GM18867 (cell line): Measurements from ENCODE around the gene SCNN1A.

Source experiments
- ATAC-seq: cut with Tn5 transposase; IDR thresholded peaks from one replicate; pipeline ENCODE4 v1.9.1; 2021; ENCODE audit warnings: mild to moderate bottlenecking, moderate library complexity; ENCODE audit not compliant: unreplicated experiment

SCNN1A gene

DNA sequence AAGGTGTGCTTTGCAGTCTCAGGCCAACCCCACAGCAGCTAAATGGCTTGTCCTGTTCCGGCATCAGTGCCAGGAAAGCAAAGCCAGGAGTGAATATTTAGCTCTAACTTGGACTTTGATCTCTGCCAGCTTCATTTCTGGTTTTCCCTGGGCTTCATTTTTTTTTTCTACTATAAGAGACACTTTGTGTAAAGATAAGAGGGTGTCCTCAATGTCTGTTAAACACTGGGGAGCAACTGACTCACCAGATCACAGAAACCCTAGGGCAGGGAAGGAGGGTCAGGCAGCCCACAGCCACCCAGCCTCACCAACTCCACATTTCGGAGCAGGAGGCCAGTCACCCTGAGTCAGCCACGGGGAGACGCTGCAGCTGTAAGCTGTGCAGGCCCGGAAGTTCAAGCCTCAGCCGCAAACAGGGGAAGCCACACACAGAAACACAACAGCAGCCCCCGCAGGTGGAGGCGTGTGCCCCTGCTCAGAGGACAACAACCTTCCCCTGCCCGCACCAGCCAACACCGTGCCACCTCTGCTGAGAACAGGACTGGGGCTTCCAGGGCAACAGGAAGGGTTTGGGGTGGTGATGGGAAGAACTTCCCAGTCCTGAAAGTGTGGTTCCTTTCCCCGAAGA, 39.8 kb downstream of the SCNN1A start:
- ATAC-seq: peak; percentile 77

DNA sequence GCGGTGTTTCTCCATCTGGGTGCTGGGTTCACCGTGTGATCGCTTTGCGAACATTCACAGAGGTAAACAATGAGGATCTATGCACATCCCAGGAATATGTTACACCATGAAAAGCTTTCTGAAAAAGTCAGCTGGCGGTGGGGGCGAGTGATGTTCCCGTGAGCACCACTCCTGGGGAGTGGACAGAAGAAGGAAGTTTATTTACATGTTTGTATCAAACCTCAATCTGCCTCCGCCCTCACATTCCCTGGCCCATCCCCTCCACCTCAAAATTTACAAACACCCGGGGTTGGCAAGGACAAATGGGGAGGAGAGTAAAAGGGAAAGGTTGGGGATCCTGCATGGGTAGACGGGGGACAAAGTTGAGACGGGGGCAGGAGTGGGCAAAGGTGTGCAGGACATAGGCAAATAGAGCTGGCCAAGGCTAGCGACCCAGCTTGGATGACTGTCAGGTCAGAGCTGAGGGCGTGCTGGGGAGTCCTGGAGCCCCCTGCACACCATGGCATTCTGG, 40.4 kb downstream of the SCNN1A start:
- no peak for ATAC-seq

DNA sequence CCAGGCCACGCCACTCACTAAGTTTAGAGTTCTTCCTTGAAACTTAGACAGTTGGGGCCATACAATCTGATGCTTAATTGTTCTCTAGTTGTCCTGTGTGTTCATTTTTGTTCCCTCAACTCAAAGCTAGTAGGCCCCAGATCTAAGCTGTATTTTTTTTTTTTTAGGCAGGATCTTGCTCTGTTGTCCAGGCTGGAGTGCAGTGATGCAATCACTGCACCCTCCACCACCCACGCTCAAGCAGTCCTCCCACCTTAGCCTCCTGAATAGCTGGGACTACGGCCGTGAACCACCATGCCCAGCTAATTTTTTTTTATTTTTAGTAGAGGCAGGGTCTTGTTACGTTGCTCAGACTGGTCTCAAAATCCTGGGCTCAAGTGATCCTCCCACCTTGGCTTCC, 41.0 kb downstream of the SCNN1A start:
- no peak for ATAC-seq

GRCh38 chr12:6333566-6333965, 41.8 kb downstream of the SCNN1A start:
- no peak for ATAC-seq

DNA sequence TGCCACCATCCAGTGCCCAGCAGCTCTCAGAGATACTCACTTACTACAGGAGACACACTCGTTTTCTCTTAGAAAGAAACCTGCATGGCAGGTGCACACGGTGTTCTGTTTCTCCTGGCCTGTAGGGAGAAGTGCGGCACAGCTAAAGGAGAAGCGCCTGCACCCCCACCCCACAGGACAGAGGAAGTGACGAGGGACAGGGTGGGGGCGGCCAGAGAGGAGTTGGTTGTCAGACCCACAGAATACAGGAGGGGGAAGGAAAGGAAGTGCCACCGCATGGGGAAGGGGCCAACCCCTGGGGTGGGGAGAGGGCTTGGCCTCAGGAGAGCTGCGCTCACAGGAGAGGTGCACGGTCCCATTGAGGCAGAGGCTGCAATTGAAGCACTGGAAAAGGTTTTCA, 42.3 kb downstream of the SCNN1A start:
- ATAC-seq: no peak

DNA sequence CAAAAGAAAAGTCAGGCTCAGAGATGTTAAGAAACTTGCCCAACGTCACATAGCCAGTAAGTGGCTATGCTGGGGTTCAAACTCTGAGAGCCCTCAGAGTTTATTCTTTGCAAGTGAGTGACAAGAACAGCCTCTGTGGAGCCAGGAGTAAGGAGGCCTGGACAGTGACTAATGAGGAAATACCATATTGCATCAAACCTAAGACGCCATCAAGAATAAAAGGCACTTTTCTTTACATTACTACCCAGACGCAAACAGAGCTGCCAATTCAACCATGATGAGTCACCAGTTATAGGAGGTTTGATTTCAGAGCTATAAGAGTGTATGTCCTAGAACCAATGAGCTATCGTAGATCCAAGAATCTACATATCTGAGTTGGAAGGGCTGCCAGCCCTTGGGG, 42.9 kb downstream of the SCNN1A start:
- ATAC-seq: no peak

GRCh38 chr12:6330999-6331714, 44.2 kb downstream of the SCNN1A start:
- ATAC-seq: no peak

DNA sequence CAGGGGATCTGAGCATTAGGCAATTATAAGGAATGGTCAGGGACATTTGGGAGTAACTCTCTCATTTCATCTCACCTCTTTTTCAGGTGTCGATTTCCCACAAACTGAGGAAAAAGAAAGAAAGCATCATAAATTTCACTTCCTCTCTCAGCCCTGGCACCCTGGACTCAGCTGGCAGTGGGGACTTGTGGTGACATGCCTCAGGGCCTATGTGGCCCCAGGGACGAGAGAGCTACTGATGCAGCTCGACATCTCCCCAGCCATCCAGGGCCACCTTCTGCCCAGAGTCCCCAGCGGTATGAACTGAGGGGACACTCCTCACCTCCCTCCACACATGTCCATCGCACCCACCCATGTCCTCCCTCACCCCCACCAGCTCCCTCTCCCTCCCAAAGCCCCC, 45.2 kb downstream of the SCNN1A start:
- peak; percentile 70 for ATAC-seq

GRCh38 chr12:6329703-6330064, 45.7 kb downstream of the SCNN1A start:
- no peak for ATAC-seq

DNA sequence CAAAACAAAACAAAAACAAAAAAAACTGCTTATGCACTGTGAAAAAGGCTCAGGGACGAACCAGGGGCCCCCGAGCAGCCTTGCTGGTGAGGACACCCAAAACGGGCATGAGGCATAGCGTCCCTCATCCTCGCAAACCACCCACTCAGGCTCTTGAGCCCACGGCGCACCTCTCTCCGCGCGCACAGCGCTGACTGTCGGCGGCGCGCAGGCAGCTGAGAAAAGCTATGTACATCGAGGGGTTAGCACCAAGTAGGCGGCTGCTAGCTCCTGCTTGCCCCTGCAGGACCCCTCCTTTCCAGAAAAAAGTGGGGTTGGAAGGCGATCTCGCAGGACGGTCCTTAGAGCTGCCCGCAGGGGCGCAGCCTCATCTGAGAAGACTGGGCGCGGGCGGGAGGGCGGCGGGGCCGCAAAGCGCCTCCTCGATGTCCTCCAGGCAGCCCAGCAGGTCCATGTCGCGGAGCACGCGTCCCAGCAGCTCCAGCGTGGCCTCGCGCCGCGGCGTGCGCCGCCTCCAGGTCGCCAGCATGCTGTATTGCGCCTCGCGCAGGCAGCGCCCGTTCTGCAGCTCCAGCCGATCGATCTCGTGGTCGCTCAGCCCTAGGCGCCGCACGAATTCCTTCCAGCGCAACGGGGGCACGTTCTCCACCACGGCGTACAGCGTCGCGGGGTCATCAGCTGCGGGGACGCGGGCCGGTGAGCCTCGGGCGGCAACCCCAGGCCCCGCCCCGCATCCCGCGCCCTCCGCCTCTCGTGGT, 46.2 kb downstream of the SCNN1A start:
- ATAC-seq: no peak

GRCh38 chr12:6328045-6328779, 47.2 kb downstream of the SCNN1A start:
- ATAC-seq: no peak

DNA sequence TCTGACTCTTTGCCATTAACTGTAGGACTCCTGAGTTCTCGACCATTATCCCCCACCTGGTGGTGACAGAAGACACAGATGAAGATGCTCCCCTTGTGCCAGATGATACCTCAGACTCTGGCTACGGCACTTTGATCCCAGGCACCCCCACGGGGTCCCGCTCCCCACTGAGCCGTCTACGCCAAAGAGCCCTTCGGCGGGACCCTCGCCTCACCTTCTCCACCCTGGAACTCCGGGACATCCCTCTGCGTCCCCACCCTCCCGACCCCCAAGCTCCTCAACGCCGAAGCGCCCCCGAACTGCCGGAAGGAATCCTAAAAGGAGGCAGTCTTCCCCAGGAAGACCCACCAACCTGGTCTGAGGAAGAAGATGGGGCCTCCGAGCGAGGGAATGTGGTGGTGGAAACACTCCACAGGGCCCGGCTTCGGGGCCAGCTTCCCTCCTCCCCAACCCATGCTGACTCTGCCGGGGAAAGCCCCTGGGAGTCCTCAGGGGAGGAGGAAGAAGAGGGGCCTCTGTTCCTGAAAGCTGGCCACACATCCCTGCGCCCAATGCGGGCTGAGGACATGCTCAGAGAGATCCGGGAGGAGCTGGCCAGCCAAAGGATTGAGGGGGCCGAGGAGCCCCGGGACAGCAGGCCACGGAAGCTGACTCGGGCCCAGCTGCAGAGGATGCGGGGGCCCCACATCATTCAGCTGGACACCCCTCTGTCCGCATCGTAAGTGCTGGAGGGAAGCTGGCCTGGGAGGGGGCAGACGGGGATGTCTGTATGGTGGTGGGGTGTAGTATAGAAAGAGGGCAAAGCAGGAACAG, 47.9 kb downstream of the SCNN1A start:
- ATAC-seq: no peak

GRCh38 chr12:6326316-6327228, 48.8 kb downstream of the SCNN1A start:
- ATAC-seq: no peak

DNA sequence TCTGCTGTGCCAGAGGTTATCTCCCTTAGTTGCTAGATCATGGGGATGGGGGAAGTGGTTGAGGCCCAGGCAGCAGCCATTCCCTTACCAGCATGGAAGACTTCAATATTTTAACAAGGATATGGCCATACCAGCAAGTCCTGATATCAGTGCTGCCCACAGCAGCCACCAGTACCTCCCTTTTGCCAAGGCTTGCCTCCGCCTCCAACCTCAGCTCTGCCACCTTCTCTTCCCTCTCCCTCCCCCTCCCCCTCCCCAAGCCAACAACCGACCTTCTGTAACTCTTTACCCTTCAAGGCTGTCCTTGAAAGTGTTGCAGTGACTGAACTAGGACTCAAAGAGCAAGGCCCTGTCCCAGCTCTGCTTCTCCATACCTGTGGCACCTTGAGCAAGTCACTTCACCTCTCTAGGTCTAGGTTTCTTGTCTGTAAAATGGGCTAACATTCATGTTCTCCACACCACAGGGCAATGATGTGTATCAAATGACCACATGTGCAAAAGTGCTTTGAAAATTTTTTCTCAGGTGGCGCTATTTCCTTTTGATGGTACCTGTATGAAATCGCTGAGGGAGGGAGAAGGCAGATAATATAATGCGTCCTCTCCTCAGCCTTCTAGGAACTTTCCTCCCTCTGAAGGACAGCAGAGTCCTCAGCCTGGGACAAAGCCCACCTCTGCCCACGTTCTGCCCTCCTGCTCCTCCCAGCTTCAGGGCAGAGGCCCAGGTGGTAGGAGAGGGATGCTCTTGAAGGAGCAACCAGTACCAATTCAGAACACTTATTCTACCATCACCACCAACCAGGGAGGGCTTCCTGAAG, 50.2 kb downstream of the SCNN1A start:
- no peak for ATAC-seq

GRCh38 chr12:6323995-6324711, 51.2 kb downstream of the SCNN1A start:
- ATAC-seq: no peak

DNA sequence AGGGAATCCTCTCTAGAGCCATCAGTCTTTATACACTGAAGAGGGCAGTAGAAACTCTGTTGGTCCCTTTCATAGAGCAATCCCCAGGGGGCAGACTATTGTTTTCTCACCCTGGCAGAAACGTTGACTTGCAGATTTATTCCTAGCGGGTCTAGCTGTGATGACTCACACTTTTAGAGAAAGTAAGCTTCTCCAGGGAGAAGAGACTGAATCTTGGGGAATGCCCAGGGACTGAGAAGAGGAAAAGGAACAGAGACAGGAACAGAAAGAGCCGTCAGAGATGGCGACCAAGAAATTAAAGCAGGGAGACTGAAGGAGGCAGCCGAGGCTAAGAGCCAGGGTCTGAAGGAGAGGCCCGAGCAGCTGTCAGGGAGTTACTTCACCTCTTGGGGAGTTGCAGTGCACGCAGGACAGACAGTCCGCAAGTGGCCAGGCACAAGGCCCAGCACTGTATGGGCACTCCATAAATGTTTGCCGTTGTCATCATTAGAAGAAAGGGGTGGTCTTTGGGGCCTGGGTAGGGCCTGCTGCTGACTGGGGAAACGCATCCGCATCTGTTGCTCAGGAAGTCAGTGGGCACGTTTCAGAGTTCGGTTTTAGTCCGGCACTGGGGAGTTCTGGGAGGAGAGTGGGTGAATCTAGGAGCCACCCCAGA, 51.9 kb downstream of the SCNN1A start:
- ATAC-seq: peak; percentile 61

DNA sequence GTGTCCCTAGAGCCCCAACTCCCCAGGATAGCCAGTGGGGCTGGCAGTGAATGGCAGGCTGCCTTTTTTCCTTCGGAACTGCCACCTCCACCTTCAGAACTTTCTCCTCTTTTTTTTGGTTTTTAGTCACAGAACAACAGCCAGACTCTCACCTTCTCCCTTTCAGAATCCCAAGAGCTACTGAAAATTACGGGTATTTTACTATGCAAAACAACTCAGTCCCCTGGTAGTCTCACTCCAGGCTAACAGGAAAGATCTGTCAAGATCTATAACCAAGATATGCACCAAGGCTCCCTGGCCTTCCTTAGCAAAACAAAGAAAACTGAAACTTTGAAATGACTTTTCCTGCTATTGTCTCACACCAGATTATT, 52.4 kb downstream of the SCNN1A start:
- ATAC-seq: peak; percentile 35
